ENCODE data around the gene TEDDM1. TPM values are rescaled to one million over a fixed set of nuclear protein-coding genes. Genes with fewer than 3 reads are reported as not detected.

TEDDM1 gene
- total and polyA plus RNA-seq, 2 of the 13 experiments (the other 11 are each of a cell fraction or from before 2014, with no cell fraction given): not detected

DNA sequence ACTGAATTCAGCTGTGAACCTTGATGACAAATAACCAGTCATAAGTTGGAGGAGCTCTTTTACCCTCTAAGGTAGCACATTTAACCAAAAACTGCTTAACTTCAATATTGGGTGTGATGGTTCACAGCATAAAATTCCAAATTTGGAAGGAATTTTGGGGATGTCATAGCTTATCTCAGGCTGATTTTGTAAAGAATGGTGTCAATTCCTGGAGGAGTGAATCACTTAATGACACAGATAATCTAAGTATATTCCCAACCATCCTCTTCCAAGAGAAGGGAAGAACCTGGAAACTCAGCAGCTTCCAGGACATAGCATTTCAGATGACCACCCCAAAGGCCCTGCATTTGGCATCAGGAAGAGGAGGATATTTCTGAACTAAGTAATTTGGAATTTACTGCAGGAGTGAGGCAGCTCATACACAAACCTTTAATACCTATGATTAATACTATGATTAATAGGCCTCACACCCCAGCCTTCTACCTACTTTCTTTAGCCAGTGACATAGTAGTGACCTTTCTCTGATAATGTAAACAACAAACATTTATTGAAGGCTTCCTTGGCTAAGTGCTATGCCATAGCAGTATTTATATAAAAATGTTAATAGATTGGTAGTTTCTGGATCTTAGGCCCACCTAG is 23.4 kb downstream of the TEDDM1 start:
- Histone ChIP-seq H4K20me1 (ENCODE audit: insufficient read depth, low read length) (no peaks in the 10 kb centered on the region), H3K4me1 (ENCODE audit: insufficient read depth, low read length) (peaks cover 19% of the 10 kb centered on the region), H3K9me3 (ENCODE audit: low read length) (no peaks in the 10 kb centered on the region), H3K9ac (ENCODE audit: insufficient read depth, low read depth, low read length) (no peak overlapping the region), H3K27ac (ENCODE audit: extremely low read length, insufficient read depth, low read length) (no peak overlapping the region), H3K79me2 (ENCODE audit: insufficient read depth, low read length) (no peaks in the 10 kb centered on the region), H3K4me2 (ENCODE audit: low read depth, low read length) (no peak overlapping the region), H3K27me3 (ENCODE audit: control insufficient read depth in 1 of 2, insufficient read depth in 2 of 2, low read length in 2 of 2) (no peaks in the 10 kb centered on the region), H3K4me3 (replicated peaks in 1 of 3; ENCODE audit: insufficient read depth in 1 of 3, low read depth in 2 of 3, low read length in 3 of 3) (no peak overlapping the region), H3K36me3 (replicated peaks in 1 of 2; ENCODE audit: control insufficient read depth in 1 of 2, insufficient read depth in 2 of 2, low read length in 2 of 2) (no peaks in the 10 kb centered on the region; a peak in 1 of 5 replicates), H2AFZ (ENCODE audit: low read length) (no peak overlapping the region)
- intact Hi-C loops (cut with micrococcal nuclease; ENCODE audit: unreplicated experiment) (no loop called here), in situ Hi-C loops (cut with HindIII; ENCODE audit: extremely low pct_ligation_motif_present, low pct_unique_long_range_greater_than_20kb) (no loop called here)
- TF ChIP-seq PHF5A (CRISPR knock-in tag; IDR thresholded peaks at IDR 0.05; ENCODE audit: low read depth, unreplicated experiment) (no peak), ZMAT3 (CRISPR knock-in tag; conservative IDR thresholded peaks at IDR 0.05) (no peak), ZNF260 (CRISPR knock-in tag; IDR thresholded peaks at IDR 0.05; ENCODE audit: borderline replicate concordance, low read depth) (no peak), RELA (CRISPR knock-in tag; IDR thresholded peaks at IDR 0.05) (no peak), ZNF136 (CRISPR knock-in tag; IDR thresholded peaks at IDR 0.05; ENCODE audit: low read depth) (no peak), SMARCE1 (IDR thresholded peaks at IDR 0.05; ENCODE audit: borderline replicate concordance) (no peak), ZBTB8A (CRISPR knock-in tag; IDR thresholded peaks at IDR 0.05; ENCODE audit: borderline replicate concordance, low read depth) (no peak), NFRKB (IDR thresholded peaks at IDR 0.05) (no peak)
- no peak for DNase-seq (ENCODE audit: low spot score)
- no peak for FAIRE-seq
- POLR2A ChIA-PET: interaction anchor here (0.9 kb wide), 1 partner anchor 15 kb away, joined by 5 read pairs; the partner anchor contains the start of gene GLUL
- BruUV-seq (replicated peaks): no TSS peak
- CTCF ChIA-PET (ENCODE audit: low intra/inter-chr PET ratio, low total read pairs): no interaction called here
- no peak for ATAC-seq

DNA sequence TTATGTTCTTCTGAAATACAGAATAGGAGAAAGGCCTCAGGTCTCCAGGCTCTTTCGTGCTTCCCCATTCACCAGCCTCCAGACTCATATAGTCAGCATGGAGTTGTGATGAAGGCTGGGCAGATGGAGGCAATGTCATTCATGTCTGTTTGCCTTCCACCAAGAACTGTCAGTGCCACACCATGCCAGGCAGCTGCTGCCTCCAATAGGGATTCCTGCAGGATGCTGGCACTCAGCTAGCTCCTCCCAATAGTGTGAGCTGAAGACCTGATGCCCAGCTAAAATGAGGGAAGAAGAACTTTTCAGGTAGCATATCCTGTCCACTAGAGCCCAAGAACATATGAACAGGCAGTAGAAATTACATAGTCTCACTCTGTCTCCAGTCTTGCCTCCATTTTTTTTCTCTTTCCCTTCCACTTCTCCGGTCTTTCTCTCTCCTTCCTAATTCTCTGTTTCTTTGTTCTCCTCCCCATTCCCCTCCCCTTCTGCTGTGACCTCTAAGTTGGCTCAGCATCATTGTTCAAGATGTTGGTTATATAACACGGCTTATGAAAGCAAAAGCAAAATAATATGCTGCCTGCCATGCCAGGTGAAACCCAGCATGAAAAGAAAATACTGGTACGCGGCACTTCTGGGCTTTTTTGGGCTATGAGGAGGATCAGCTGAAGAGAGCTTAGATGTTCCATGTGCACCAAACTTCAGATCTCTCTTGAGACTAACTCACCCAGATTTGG is 26.2 kb downstream of the TEDDM1 start:
- ChIA-PET CTCF (ENCODE audit: low intra/inter-chr PET ratio, low total read pairs) (no interaction called here), POLR2A (interaction anchor here (1.2 kb wide), 1 partner anchor 17 kb away, joined by 3 read pairs; the partner anchor contains the start of gene GLUL)
- Histone ChIP-seq H3K27ac (ENCODE audit: extremely low read length, insufficient read depth, low read length) (no peak overlapping the region), H3K9me3 (ENCODE audit: low read length) (no peaks in the 10 kb centered on the region), H3K79me2 (ENCODE audit: insufficient read depth, low read length) (no peaks in the 10 kb centered on the region), H3K4me3 (replicated peaks in 1 of 3; ENCODE audit: insufficient read depth in 1 of 3, low read depth in 2 of 3, low read length in 3 of 3) (no peak overlapping the region), H3K9ac (ENCODE audit: insufficient read depth, low read depth, low read length) (no peak overlapping the region), H4K20me1 (ENCODE audit: insufficient read depth, low read length) (no peaks in the 10 kb centered on the region), H3K27me3 (ENCODE audit: control insufficient read depth in 1 of 2, insufficient read depth in 2 of 2, low read length in 2 of 2) (no peaks in the 10 kb centered on the region), H2AFZ (ENCODE audit: low read length) (no peak overlapping the region), H3K4me2 (ENCODE audit: low read depth, low read length) (no peak overlapping the region), H3K4me1 (ENCODE audit: insufficient read depth, low read length) (no peaks in the 10 kb centered on the region), H3K36me3 (replicated peaks in 1 of 2; ENCODE audit: control insufficient read depth in 1 of 2, insufficient read depth in 2 of 2, low read length in 2 of 2) (no peaks in the 10 kb centered on the region)
- in situ Hi-C loops (cut with HindIII; ENCODE audit: extremely low pct_ligation_motif_present, low pct_unique_long_range_greater_than_20kb) (no loop called here), intact Hi-C loops (cut with micrococcal nuclease; ENCODE audit: unreplicated experiment) (no loop called here)
- ATAC-seq (no peak), FAIRE-seq (no peak), DNase-seq (ENCODE audit: low spot score) (no peak)
- BruUV-seq (replicated peaks): no TSS peak
- WGBS (ENCODE audit: low lambda C conversion rate): 76% methylated on average over 5 of the region's 5 CpGs
- TF ChIP-seq NR2F2 (IDR thresholded peaks at IDR 0.05; ENCODE audit: borderline replicate concordance, low read depth): no peak
- TF ChIP-seq AHR (CRISPR knock-in tag; IDR thresholded peaks at IDR 0.05): no peak
- no peak for TF ChIP-seq HNRNPH1 (optimal IDR thresholded peaks at IDR 0.05; ENCODE audit: low read depth, low read length)
- TF ChIP-seq, protein P1, sequence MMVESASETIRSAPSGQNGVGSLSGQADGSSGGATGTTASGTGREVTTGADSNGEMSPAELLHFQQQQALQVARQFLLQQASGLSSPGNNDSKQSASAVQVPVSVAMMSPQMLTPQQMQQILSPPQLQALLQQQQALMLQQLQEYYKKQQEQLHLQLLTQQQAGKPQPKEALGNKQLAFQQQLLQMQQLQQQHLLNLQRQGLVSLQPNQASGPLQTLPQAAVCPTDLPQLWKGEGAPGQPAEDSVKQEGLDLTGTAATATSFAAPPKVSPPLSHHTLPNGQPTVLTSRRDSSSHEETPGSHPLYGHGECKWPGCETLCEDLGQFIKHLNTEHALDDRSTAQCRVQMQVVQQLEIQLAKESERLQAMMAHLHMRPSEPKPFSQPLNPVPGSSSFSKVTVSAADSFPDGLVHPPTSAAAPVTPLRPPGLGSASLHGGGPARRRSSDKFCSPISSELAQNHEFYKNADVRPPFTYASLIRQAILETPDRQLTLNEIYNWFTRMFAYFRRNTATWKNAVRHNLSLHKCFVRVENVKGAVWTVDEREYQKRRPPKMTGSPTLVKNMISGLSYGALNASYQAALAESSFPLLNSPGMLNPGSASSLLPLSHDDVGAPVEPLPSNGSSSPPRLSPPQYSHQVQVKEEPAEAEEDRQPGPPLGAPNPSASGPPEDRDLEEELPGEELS (CRISPR knock-in tag; IDR thresholded peaks at IDR 0.05): no peak
- TF ChIP-seq ZSCAN9 (CRISPR knock-in tag; IDR thresholded peaks at IDR 0.05; ENCODE audit: borderline replicate concordance): no peak
- TF ChIP-seq, protein P2, sequence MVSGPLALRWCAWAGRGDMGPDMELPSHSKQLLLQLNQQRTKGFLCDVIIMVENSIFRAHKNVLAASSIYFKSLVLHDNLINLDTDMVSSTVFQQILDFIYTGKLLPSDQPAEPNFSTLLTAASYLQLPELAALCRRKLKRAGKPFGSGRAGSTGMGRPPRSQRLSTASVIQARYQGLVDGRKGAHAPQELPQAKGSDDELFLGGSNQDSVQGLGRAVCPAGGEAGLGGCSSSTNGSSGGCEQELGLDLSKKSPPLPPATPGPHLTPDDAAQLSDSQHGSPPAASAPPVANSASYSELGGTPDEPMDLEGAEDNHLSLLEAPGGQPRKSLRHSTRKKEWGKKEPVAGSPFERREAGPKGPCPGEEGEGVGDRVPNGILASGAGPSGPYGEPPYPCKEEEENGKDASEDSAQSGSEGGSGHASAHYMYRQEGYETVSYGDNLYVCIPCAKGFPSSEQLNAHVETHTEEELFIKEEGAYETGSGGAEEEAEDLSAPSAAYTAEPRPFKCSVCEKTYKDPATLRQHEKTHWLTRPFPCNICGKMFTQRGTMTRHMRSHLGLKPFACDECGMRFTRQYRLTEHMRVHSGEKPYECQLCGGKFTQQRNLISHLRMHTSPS (CRISPR knock-in tag; IDR thresholded peaks at IDR 0.05; ENCODE audit: low read depth): no peak
